Measurements from ENCODE around the gene STAP1. TPM values are rescaled to one million over a fixed set of nuclear protein-coding genes. Genes with fewer than 3 reads are reported as not detected.

Gene STAP1
- total RNA-seq, 1 donor from 2014 or later, result 3.5 TPM

DNA sequence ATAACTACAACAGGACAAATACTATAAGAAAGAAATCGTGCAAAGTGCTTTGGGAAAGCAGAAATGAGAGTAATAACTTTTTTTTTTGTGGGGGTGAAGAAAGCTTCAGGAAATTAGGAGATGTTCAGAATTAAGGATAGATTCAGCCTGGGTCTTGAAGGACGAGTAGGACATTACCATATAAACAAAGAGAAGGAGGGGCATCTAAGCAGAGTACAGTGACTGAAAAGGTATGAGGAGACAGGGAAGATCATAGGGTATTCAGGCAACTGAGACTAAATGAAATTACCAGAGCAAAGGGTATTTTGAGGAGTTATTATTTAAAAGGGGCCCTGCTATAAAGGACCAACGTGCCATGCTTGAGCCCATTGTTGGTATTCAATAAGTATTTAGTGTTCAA is 3.1 kb upstream of the STAP1 start:
- Mint-ChIP-seq H3K27me3 (ENCODE audit: unreplicated experiment) (no peaks in the 10 kb centered on the region), H3K9me3 (ENCODE audit: unreplicated experiment) (no peaks in the 10 kb centered on the region), H3K4me3 (ENCODE audit: unreplicated experiment) (no peak overlapping the region), H3K27ac (ENCODE audit: unreplicated experiment) (no peak overlapping the region), H3K4me1 (ENCODE audit: unreplicated experiment) (peaks cover 6% of the 10 kb centered on the region), H3K36me3 (ENCODE audit: low read depth, unreplicated experiment) (no peaks in the 10 kb centered on the region)
- no peak for DNase-seq (ENCODE audit: low spot score)
- TF ChIP-seq, protein P1, sequence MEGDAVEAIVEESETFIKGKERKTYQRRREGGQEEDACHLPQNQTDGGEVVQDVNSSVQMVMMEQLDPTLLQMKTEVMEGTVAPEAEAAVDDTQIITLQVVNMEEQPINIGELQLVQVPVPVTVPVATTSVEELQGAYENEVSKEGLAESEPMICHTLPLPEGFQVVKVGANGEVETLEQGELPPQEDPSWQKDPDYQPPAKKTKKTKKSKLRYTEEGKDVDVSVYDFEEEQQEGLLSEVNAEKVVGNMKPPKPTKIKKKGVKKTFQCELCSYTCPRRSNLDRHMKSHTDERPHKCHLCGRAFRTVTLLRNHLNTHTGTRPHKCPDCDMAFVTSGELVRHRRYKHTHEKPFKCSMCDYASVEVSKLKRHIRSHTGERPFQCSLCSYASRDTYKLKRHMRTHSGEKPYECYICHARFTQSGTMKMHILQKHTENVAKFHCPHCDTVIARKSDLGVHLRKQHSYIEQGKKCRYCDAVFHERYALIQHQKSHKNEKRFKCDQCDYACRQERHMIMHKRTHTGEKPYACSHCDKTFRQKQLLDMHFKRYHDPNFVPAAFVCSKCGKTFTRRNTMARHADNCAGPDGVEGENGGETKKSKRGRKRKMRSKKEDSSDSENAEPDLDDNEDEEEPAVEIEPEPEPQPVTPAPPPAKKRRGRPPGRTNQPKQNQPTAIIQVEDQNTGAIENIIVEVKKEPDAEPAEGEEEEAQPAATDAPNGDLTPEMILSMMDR (IDR thresholded peaks at IDR 0.05; ENCODE audit: unreplicated experiment), result no peak

DNA sequence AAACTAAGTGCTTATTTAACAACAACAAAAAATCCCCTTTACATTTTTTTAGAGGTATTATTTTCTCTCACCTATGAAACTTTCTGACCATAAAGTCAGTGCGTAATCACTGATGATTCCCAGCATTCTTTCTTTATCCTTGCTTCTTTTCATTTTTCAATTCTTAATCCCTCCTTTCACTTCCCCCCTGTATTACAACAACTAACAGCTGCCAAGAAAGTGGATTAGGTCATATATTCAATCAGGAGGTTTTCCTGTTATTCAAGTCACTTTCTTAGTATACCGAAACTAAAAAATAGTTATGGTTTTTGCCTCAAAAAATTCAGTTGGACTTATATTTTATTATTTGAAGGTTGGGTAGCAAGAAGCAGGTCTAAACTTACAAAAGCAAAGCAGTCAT is 2.1 kb upstream of the STAP1 start:
- Mint-ChIP-seq H3K9me3 (ENCODE audit: unreplicated experiment) (no peaks in the 10 kb centered on the region), H3K36me3 (ENCODE audit: low read depth, unreplicated experiment) (no peaks in the 10 kb centered on the region), H3K4me1 (ENCODE audit: unreplicated experiment) (peaks cover 6% of the 10 kb centered on the region), H3K27ac (ENCODE audit: unreplicated experiment) (no peak overlapping the region), H3K4me3 (ENCODE audit: unreplicated experiment) (no peak overlapping the region), H3K27me3 (ENCODE audit: unreplicated experiment) (no peaks in the 10 kb centered on the region)
- DNase-seq (ENCODE audit: low spot score), result no peak
- TF ChIP-seq, protein P1 (IDR thresholded peaks at IDR 0.05; ENCODE audit: unreplicated experiment), result no peak

DNA sequence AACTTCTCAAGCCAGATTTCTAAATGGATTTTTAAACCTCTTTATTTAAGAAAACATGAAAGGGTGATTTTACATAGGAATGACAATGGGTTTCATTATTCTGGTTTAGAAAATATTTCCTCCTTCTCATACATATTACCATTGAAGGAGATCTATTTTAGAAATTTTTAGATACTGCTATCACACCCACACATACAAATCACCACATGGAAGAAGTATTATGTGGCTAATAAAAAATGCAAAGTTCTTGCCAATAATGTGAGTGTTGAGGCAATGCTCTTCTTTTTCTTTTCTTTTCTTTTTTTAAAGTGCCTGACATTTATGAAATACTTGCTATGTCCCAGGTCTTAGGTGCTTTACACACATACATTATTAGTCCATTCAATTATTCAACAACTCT is 6.8 kb downstream of the STAP1 start:
- Mint-ChIP-seq H3K9me3 (ENCODE audit: unreplicated experiment) (no peaks in the 10 kb centered on the region), H3K4me3 (ENCODE audit: unreplicated experiment) (no peak overlapping the region), H3K27ac (ENCODE audit: unreplicated experiment) (no peak overlapping the region), H3K4me1 (ENCODE audit: unreplicated experiment) (no peaks in the 10 kb centered on the region), H3K27me3 (ENCODE audit: unreplicated experiment) (peaks cover 3% of the 10 kb centered on the region), H3K36me3 (ENCODE audit: low read depth, unreplicated experiment) (no peaks in the 10 kb centered on the region)
- TF ChIP-seq, protein P1 (IDR thresholded peaks at IDR 0.05; ENCODE audit: unreplicated experiment), result no peak
- no peak for DNase-seq (ENCODE audit: low spot score)

DNA sequence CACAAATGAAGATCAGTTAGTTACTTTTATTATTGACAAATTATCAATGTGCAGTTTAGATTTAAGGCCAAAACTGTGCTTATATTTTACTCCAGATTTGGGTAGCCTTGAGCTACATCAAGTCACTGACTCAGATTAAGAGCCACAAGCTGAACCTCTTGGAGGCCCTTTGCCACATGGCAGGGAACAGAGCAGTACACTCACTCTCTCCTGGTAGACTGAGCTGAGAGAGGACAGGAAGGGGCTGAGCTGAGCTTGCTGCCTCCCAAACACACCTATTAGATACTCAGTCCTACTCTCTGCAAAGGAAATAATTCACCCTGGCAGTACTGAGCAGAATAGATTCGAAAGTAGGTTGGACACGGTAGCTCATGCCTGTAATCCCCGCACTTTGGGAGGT is 7.8 kb downstream of the STAP1 start:
- H3K9me3 Mint-ChIP-seq (ENCODE audit: unreplicated experiment), result no peaks in the 10 kb centered on the region
- H3K27me3 Mint-ChIP-seq (ENCODE audit: unreplicated experiment), result peaks cover 3% of the 10 kb centered on the region
- no peaks in the 10 kb centered on the region for H3K36me3 Mint-ChIP-seq (ENCODE audit: low read depth, unreplicated experiment)
- no peak overlapping the region for H3K27ac Mint-ChIP-seq (ENCODE audit: unreplicated experiment)
- TF ChIP-seq, protein P1 (IDR thresholded peaks at IDR 0.05; ENCODE audit: unreplicated experiment), result no peak
- no peaks in the 10 kb centered on the region for H3K4me1 Mint-ChIP-seq (ENCODE audit: unreplicated experiment)
- no peak overlapping the region for H3K4me3 Mint-ChIP-seq (ENCODE audit: unreplicated experiment)
- no peak for DNase-seq (ENCODE audit: low spot score)

DNA sequence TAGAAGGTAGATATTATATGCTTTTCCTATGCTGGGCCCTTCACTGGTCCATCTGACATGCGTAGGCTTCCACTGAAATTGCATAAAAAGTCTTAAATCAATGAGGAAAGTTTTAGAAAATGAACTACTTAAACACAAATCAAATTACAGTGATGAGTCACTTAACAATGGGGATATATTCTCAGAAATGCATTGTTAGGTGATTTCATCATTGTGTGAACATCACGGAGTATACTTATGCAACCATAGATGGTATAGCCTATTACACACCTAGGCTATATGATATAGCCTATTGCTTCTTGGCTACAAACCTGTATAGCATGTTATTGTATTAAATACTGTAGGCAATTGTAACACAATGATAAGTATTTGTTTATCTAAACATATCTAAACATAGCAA is 10.3 kb downstream of the STAP1 start:
- Mint-ChIP-seq H3K9me3 (ENCODE audit: unreplicated experiment) (no peaks in the 10 kb centered on the region), H3K4me1 (ENCODE audit: unreplicated experiment) (peaks cover 15% of the 10 kb centered on the region), H3K27ac (ENCODE audit: unreplicated experiment) (no peak overlapping the region), H3K27me3 (ENCODE audit: unreplicated experiment) (peaks cover 5% of the 10 kb centered on the region), H3K4me3 (ENCODE audit: unreplicated experiment) (no peak overlapping the region), H3K36me3 (ENCODE audit: low read depth, unreplicated experiment) (no peaks in the 10 kb centered on the region)
- TF ChIP-seq, protein P1 (IDR thresholded peaks at IDR 0.05; ENCODE audit: unreplicated experiment), result no peak
- no peak for DNase-seq (ENCODE audit: low spot score)
